Raji (cell line): ENCODE results near the gene NKD1.

Experiments
- POLR2A ChIP-seq: IDR thresholded peaks from 2 replicates; pipeline ENCODE4 v1.6.1; 2011; ENCODE audit warnings: low read depth, low read length, control low read depth; ENCODE audit not compliant: insufficient read depth

Gene NKD1

GRCh38 chr16:50677351-50677750, 129.2 kb downstream of the NKD1 start:
- TF ChIP-seq POLR2A: no peak

- TF ChIP-seq POLR2A: no peak
Observed at GRCh38 chr16:50678531-50678930, 130.3 kb downstream of the NKD1 start.

- TF ChIP-seq POLR2A: no peak
Observed at GRCh38 chr16:50679266-50679665, 131.1 kb downstream of the NKD1 start.

GRCh38 chr16:50679676-50680555, 131.7 kb downstream of the NKD1 start:
- TF ChIP-seq POLR2A: no peak

- TF ChIP-seq POLR2A: no peak
Observed at GRCh38 chr16:50680556-50680893, 132.3 kb downstream of the NKD1 start.

- peak; percentile 45; the same call in 1 of the 2 replicates for TF ChIP-seq POLR2A
Observed at GRCh38 chr16:50681021-50681885, 133.1 kb downstream of the NKD1 start, which contains the start of gene SNX20. Gene SNX20 (minus strand): TSS chr16:50681312. CDS start chr16:50677526, 3,786 bp downstream.

- no peak for TF ChIP-seq POLR2A
Observed at GRCh38 chr16:50683689-50684374, 135.6 kb downstream of the NKD1 start.

GRCh38 chr16:50684823-50685461, 136.7 kb downstream of the NKD1 start:
- TF ChIP-seq POLR2A: no peak

GRCh38 chr16:50685462-50686063, 137.4 kb downstream of the NKD1 start:
- no peak for TF ChIP-seq POLR2A

- no peak for TF ChIP-seq POLR2A
Observed at GRCh38 chr16:50688083-50688482, 139.9 kb downstream of the NKD1 start.

- no peak for TF ChIP-seq POLR2A
Observed at GRCh38 chr16:50688867-50689266, 140.7 kb downstream of the NKD1 start.

- no peak for TF ChIP-seq POLR2A
Observed at GRCh38 chr16:50690177-50690576, 142.0 kb downstream of the NKD1 start.

GRCh38 chr16:50692644-50692998, 144.4 kb downstream of the NKD1 start:
- no peak for TF ChIP-seq POLR2A

GRCh38 chr16:50692999-50693781, 145.0 kb downstream of the NKD1 start, which contains the start of gene NOD2:
Gene NOD2 (plus strand): TSS chr16:50693606. CDS start chr16:50699496, 5,890 bp downstream.
- no peak for TF ChIP-seq POLR2A
